ENCODE measurements around the gene LRRC23. TPM values are rescaled to one million over a fixed set of nuclear protein-coding genes. Genes with fewer than 3 reads are reported as not detected.
"Not testable (repeated sequence)": the region's sequence is repeated elsewhere in the genome, so short reads cannot be mapped to it uniquely, and the experiment has no call there.

The LRRC23 gene
- total and polyA plus RNA-seq, 4 experiments from 2014 or later: 4.1 to 9.1 (median 6.2) TPM

- H3K4me3 ChIP-seq (ENCODE audit: low read length in 2 of 2): no peak overlapping the region
- CTCF ChIA-PET (ENCODE audit: partially characterized antibody): interaction anchor here (1.0 to 1.1 kb wide), 3 partner anchors 9 to 28 kb away, joined by 3 read pairs; no protein-coding TSS in a partner anchor
- no peaks in the 10 kb centered on the region for H3K9me3 ChIP-seq (ENCODE audit: control insufficient read depth in 1 of 2, low read length in 2 of 2)
- Mint-ChIP-seq H3K9me3 (no peaks in the 10 kb centered on the region), H3K27ac (peak overlapping the region in 1 of 7 donors; percentile 47), H3K27me3 (no peaks in the 10 kb centered on the region), H3K4me1 (peaks cover 3 to 12% (median 6%) of the 10 kb centered on the region in 4 donors), H3K36me3 (peaks cover 46 to 68% of the 10 kb centered on the region in 2 donors), H3K4me3 (no peak overlapping the region)
- POLR2A ChIA-PET (ENCODE audit: partially characterized antibody): interaction anchor here (0.9 to 1.0 kb wide), 2 partner anchors 28 to 85 kb away, joined by 3 read pairs; no protein-coding TSS in a partner anchor
- H3K36me3 ChIP-seq (ENCODE audit: insufficient read depth, low read length): peaks cover 50% of the 10 kb centered on the region
- no peak overlapping the region for H3K27ac ChIP-seq (ENCODE audit: low read depth, low read length)
- intact Hi-C loops (cut with micrococcal nuclease): no loop called here
- no peaks in the 10 kb centered on the region for H3K27me3 ChIP-seq (ENCODE audit: insufficient read depth, low read length)
- DNase-seq: no peak
- peaks cover 8% of the 10 kb centered on the region for H3K4me1 ChIP-seq (ENCODE audit: insufficient read depth, low read length)
Observed at GRCh38 chr12:6863033-6863432, 41.6 kb upstream of the LRRC23 start.

DNA sequence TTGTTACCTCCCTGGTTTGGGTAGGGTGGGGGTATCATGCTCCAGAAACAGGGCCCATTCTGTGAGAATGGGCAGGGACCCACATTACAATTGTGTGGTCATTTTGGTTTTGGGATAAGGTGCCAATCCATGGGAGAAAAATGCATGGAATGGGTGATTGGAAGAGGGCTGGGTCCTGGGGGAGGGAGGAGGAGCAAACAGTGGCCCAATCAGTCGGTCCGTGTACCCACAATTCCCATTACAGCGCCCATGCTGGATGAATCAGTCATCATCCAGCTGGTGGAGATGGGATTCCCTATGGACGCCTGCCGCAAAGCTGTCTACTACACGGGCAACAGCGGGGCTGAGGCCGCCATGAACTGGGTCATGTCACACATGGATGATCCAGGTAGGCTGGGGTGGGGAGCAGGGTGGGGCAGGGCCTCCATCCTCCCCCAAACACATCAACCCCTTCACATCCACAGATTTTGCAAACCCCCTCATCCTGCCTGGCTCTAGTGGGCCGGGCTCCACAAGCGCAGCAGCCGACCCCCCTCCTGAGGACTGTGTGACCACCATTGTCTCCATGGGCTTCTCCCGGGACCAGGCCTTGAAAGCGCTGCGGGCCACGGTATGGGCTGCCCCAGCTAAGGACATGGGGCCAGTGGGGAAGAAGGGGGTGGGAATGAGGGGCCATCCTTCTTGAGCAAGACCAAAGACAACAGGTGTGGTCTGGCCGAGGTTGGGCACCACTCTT is 40.9 kb upstream of the LRRC23 start:
- peaks cover 43 to 72% of the 10 kb centered on the region in 2 donors for H3K36me3 Mint-ChIP-seq
- intact Hi-C loops (cut with micrococcal nuclease): no loop called here
- H3K27ac ChIP-seq (ENCODE audit: low read depth, low read length): no peak overlapping the region
- DNase-seq: no peak
- H3K4me1 Mint-ChIP-seq: peaks cover 9 to 20% (median 13%) of the 10 kb centered on the region in 4 donors
- CTCF ChIA-PET (ENCODE audit: partially characterized antibody): interaction anchor here (1.0 to 1.2 kb wide), 4 partner anchors 8 to 28 kb away, joined by 3 read pairs; partner anchors contain the start of gene SPSB2
- peak overlapping the region in 2 of 7 donors; percentile 27 to 53 for H3K27ac Mint-ChIP-seq
- no peak overlapping the region for H3K4me3 ChIP-seq (ENCODE audit: low read length in 2 of 2)
- peaks cover 43% of the 10 kb centered on the region for H3K36me3 ChIP-seq (ENCODE audit: insufficient read depth, low read length)
- no peaks in the 10 kb centered on the region for H3K27me3 Mint-ChIP-seq
- H3K27me3 ChIP-seq (ENCODE audit: insufficient read depth, low read length): no peaks in the 10 kb centered on the region
- no peaks in the 10 kb centered on the region for H3K9me3 ChIP-seq (ENCODE audit: control insufficient read depth in 1 of 2, low read length in 2 of 2)
- peaks cover 15% of the 10 kb centered on the region for H3K4me1 ChIP-seq (ENCODE audit: insufficient read depth, low read length)
- POLR2A ChIA-PET (ENCODE audit: partially characterized antibody): interaction anchor here (0.9 to 11.0 kb wide), 4 partner anchors 9 to 84 kb away, joined by 3 to 270 read pairs (median 6); partner anchors contain the start of genes C12orf57, CDCA3, RNU7-1 and SPSB2
- no peaks in the 10 kb centered on the region for H3K9me3 Mint-ChIP-seq
- no peak overlapping the region for H3K4me3 Mint-ChIP-seq

DNA sequence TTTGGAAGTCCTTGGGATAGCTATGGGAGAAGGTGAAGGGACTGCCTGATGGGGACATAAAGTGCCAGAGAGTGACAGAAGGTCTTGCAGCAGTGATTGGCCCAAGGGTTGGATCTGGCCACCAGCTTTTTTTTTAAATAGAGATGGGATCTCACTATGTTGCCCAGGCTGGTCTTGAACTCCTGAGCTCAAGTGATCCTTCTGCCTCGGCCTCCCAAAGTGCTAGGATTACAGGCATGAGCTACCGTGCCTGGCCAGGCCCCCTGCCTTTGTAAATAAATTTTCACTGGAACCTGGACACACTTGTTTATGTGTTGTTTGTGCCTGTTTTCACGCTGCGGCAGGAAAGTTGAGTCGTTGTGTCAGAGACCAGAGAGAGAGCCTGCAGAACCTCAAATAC is 39.3 kb upstream of the LRRC23 start:
- intact Hi-C loops (cut with micrococcal nuclease); H3K9me3 ChIP-seq (ENCODE audit: control insufficient read depth in 1 of 2, low read length in 2 of 2); H3K4me3 ChIP-seq (ENCODE audit: low read length in 2 of 2); H3K27ac ChIP-seq (ENCODE audit: low read depth, low read length); H3K9me3 Mint-ChIP-seq; H3K27me3 ChIP-seq (ENCODE audit: insufficient read depth, low read length); H3K27me3 Mint-ChIP-seq; DNase-seq: not testable (repeated sequence)
- Mint-ChIP-seq H3K4me3 (peak overlapping the region in 5 of 8 donors; percentile 6 to 95 (median 52)), H3K36me3 (peaks cover 37 to 74% of the 10 kb centered on the region in 2 donors), H3K27ac (peak overlapping the region in 6 of 7 donors; percentile 17 to 83 (median 58)), H3K4me1 (peaks cover 20 to 35% (median 28%) of the 10 kb centered on the region in 4 donors)
- peaks cover 31% of the 10 kb centered on the region for H3K4me1 ChIP-seq (ENCODE audit: insufficient read depth, low read length)
- ChIA-PET POLR2A (ENCODE audit: partially characterized antibody) (interaction anchor here (1.0 to 11.0 kb wide), 3 partner anchors 11 to 79 kb away, joined by 3 to 270 read pairs (median 8); partner anchors contain the start of genes C12orf57, CDCA3, RNU7-1 and USP5), CTCF (ENCODE audit: partially characterized antibody) (interaction anchor here (1.1 to 1.5 kb wide), 4 partner anchors 10 to 242 kb away, joined by 3 to 7 read pairs (median 5); partner anchors contain the start of gene CDCA3)
- peaks cover 39% of the 10 kb centered on the region for H3K36me3 ChIP-seq (ENCODE audit: insufficient read depth, low read length)

GRCh38 chr12:6866163-6866919 is 38.3 kb upstream of the LRRC23 start:
- Histone ChIP-seq H3K9me3 (ENCODE audit: control insufficient read depth in 1 of 2, low read length in 2 of 2) (no peaks in the 10 kb centered on the region), H3K27ac (ENCODE audit: low read depth, low read length) (peak overlapping the region; percentile 69), H3K36me3 (ENCODE audit: insufficient read depth, low read length) (peaks cover 37% of the 10 kb centered on the region), H3K27me3 (ENCODE audit: insufficient read depth, low read length) (no peaks in the 10 kb centered on the region), H3K4me1 (ENCODE audit: insufficient read depth, low read length) (peaks cover 41% of the 10 kb centered on the region), H3K4me3 (ENCODE audit: low read length in 2 of 2) (peak overlapping the region in 1 of 2 donors; percentile 67)
- Mint-ChIP-seq H3K4me1 (peaks cover 25 to 45% (median 38%) of the 10 kb centered on the region in 4 donors), H3K9me3 (no peaks in the 10 kb centered on the region), H3K36me3 (peaks cover 30 to 70% of the 10 kb centered on the region in 2 donors), H3K4me3 (peak overlapping the region; percentile 86 to 96 (median 92)), H3K27ac (peak overlapping the region in 6 of 7 donors; percentile 57 to 93 (median 87)), H3K27me3 (no peaks in the 10 kb centered on the region)
- no peak for DNase-seq
- ChIA-PET POLR2A (ENCODE audit: partially characterized antibody) (interaction anchor here (0.5 to 11.0 kb wide), 20 partner anchors 12 to 286 kb away, joined by 3 to 270 read pairs (median 4); partner anchors contain the start of genes C12orf57, C1RL, CD4 and CDCA3), CTCF (ENCODE audit: partially characterized antibody) (interaction anchor here (1.0 to 9.2 kb wide), 9 partner anchors 12 to 260 kb away, joined by 3 to 151 read pairs (median 6); partner anchors contain the start of genes C12orf57, C1RL, CDCA3 and RNU7-1)
- intact Hi-C loops (cut with micrococcal nuclease): no loop called here

GRCh38 chr12:6866920-6867412 is 37.7 kb upstream of the LRRC23 start:
- Mint-ChIP-seq H3K36me3 (peaks cover 24 to 70% of the 10 kb centered on the region in 2 donors), H3K27me3 (no peaks in the 10 kb centered on the region), H3K27ac (peak overlapping the region; percentile 82 to 94 (median 91)), H3K9me3 (no peaks in the 10 kb centered on the region), H3K4me1 (peaks cover 30 to 52% (median 43%) of the 10 kb centered on the region in 4 donors), H3K4me3 (peak overlapping the region; percentile 86 to 96 (median 92))
- Histone ChIP-seq H3K27me3 (ENCODE audit: insufficient read depth, low read length) (no peaks in the 10 kb centered on the region), H3K4me1 (ENCODE audit: insufficient read depth, low read length) (peaks cover 48% of the 10 kb centered on the region), H3K4me3 (ENCODE audit: low read length in 2 of 2) (peak overlapping the region; percentile 36 to 67), H3K27ac (ENCODE audit: low read depth, low read length) (peak overlapping the region; percentile 69), H3K9me3 (ENCODE audit: control insufficient read depth in 1 of 2, low read length in 2 of 2) (no peaks in the 10 kb centered on the region), H3K36me3 (ENCODE audit: insufficient read depth, low read length) (peaks cover 33% of the 10 kb centered on the region)
- ChIA-PET CTCF (ENCODE audit: partially characterized antibody) (interaction anchor here (1.0 to 9.2 kb wide), 8 partner anchors 14 to 259 kb away, joined by 3 to 151 read pairs (median 6); partner anchors contain the start of genes C12orf57, C1RL, CDCA3 and RNU7-1), POLR2A (ENCODE audit: partially characterized antibody) (interaction anchor here (0.5 to 11.0 kb wide), 28 partner anchors 13 to 287 kb away, joined by 3 to 270 read pairs (median 4); partner anchors contain the start of genes C12orf57, C1RL, CD4 and CDCA3)
- DNase-seq: peak in 2 of 5 donors; percentile 17 to 80
- intact Hi-C loops (cut with micrococcal nuclease): loop anchor here (1.0 kb wide), 3 partner anchors 15 to 103 kb away; partner anchors contain the start of genes EMG1, LRRC23, PHB2 and USP5

DNA sequence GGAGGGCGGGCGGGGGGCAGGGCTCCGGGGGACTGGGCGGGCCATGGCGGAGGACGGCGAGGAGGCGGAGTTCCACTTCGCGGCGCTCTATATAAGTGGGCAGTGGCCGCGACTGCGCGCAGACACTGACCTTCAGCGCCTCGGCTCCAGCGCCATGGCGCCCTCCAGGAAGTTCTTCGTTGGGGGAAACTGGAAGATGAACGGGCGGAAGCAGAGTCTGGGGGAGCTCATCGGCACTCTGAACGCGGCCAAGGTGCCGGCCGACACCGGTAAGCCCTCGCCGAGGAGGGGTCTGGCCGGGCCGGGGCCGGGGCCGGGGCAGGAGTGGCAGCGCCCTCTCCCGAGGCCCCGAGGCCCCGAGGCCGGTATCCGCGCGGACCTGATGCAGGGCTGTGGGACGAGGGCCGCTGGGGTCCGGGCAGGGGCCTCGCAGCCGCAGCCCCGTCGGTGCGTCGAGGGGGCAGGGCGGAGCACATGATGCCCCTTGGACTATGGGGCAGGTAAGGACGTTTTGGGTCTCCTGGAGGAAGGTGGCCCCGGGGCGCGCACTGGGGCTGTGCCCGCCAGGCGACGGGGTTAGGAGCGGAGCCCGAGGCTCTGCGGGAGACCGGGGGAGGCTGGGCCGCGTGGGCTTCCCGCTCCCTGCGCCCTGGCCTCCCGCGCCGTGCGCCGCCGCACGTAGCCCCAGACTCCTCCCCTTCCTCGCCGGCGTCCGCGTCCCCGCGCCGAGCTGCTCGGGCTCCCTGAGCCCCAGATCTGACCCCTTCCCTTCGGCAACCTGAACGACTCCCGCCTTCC is 37.0 kb upstream of the LRRC23 start, which contains the start of gene TPI1:
Gene TPI1, plus strand, starts transcription at position 119 of the 798 bp plus-strand sequence. Its CDS starts 36 bp downstream, at position 155.
- H3K9me3 ChIP-seq (ENCODE audit: control insufficient read depth in 1 of 2, low read length in 2 of 2): no peaks in the 10 kb centered on the region
- H3K27me3 ChIP-seq (ENCODE audit: insufficient read depth, low read length): no peaks in the 10 kb centered on the region
- ChIA-PET POLR2A (ENCODE audit: partially characterized antibody) (interaction anchor here (0.7 to 11.0 kb wide), 30 partner anchors 9 to 241 kb away, joined by 3 to 270 read pairs (median 4); partner anchors contain the start of genes C12orf57, C1RL, CD4 and CDCA3), CTCF (ENCODE audit: partially characterized antibody) (interaction anchor here (0.6 to 9.2 kb wide), 10 partner anchors 15 to 243 kb away, joined by 3 to 151 read pairs (median 8); partner anchors contain the start of genes C12orf57, C1RL, CDCA3 and LRRC23)
- no peaks in the 10 kb centered on the region for H3K27me3 Mint-ChIP-seq
- H3K4me3 ChIP-seq (ENCODE audit: low read length in 2 of 2): peak within 1 kb of the TSS; percentile 36 to 67
- peak within 1 kb of the TSS; percentile 89 to 96 (median 92) for H3K4me3 Mint-ChIP-seq
- no peaks in the 10 kb centered on the region for H3K9me3 Mint-ChIP-seq
- H3K27ac Mint-ChIP-seq: peak within 1 kb of the TSS; percentile 91 to 97 (median 93)
- intact Hi-C loops (cut with micrococcal nuclease): loop anchor here (1.0 kb wide), 4 partner anchors 15 to 151 kb away; partner anchors contain the start of genes EMG1, LPCAT3, LRRC23 and PHB2
- DNase-seq: peak; percentile 59 to 68 (median 62)
- peaks cover 33 to 58% (median 48%) of the 10 kb centered on the region in 4 donors for H3K4me1 Mint-ChIP-seq
- peaks cover 51% of the 10 kb centered on the region for H3K4me1 ChIP-seq (ENCODE audit: insufficient read depth, low read length)
- peak within 1 kb of the TSS; percentile 69 for H3K27ac ChIP-seq (ENCODE audit: low read depth, low read length)
- peaks cover 20 to 71% of the 10 kb centered on the region in 2 donors for H3K36me3 Mint-ChIP-seq
- H3K36me3 ChIP-seq (ENCODE audit: insufficient read depth, low read length): peaks cover 27% of the 10 kb centered on the region
